Measurements from ENCODE around the gene ITGAE.
A peak's percentile ranks its signal among the peaks of the same experiment; 100 is the strongest.
"Not testable (repeated sequence)": the region's sequence is repeated elsewhere in the genome, so short reads cannot be mapped to it uniquely, and the experiment has no call there.

Gene ITGAE

GRCh38 chr17:3745071-3745470, 55.9 kb downstream of the ITGAE start:
- H3K4me1 ChIP-seq (ENCODE audit: control insufficient read depth, insufficient read depth, low read length, poor library complexity, severe bottlenecking), result peaks cover under 1% of the 10 kb centered on the region
- no peak overlapping the region for H3K4me3 ChIP-seq (ENCODE audit: extremely low read depth, insufficient read depth, low read length, poor library complexity, severe bottlenecking)
- H3K9me3 ChIP-seq (ENCODE audit: control insufficient read depth, low read length), result no peaks in the 10 kb centered on the region
- H3K36me3 ChIP-seq (ENCODE audit: control insufficient read depth, insufficient read depth, low read length), result no peaks in the 10 kb centered on the region
- H3K27ac ChIP-seq (ENCODE audit: low read depth, low read length, severe bottlenecking), result no peak overlapping the region
- 91 to 96% methylated on average over 4 to 7 of the region's 10 CpGs for WGBS, 2 experiments (ENCODE audit: insufficient coverage in 2 of 2)

GRCh38 chr17:3744014-3744413, 57.0 kb downstream of the ITGAE start:
- peaks cover 3% of the 10 kb centered on the region for H3K4me1 ChIP-seq (ENCODE audit: control insufficient read depth, insufficient read depth, low read length, poor library complexity, severe bottlenecking)
- WGBS, 2 experiments (ENCODE audit: insufficient coverage in 2 of 2), result 67% methylated on average over 1 of the region's 3 CpGs; no CpG with 5 or more reads in 1 of the 2 experiments
- H3K36me3 ChIP-seq (ENCODE audit: control insufficient read depth, insufficient read depth, low read length), result no peaks in the 10 kb centered on the region
- no peak overlapping the region for H3K4me3 ChIP-seq (ENCODE audit: extremely low read depth, insufficient read depth, low read length, poor library complexity, severe bottlenecking)
- no peak overlapping the region for H3K27ac ChIP-seq (ENCODE audit: low read depth, low read length, severe bottlenecking)
- no peaks in the 10 kb centered on the region for H3K9me3 ChIP-seq (ENCODE audit: control insufficient read depth, low read length)

- H3K27ac ChIP-seq (ENCODE audit: low read depth, low read length, severe bottlenecking), result no peak overlapping the region
- no peaks in the 10 kb centered on the region for H3K36me3 ChIP-seq (ENCODE audit: control insufficient read depth, insufficient read depth, low read length)
- H3K4me1 ChIP-seq (ENCODE audit: control insufficient read depth, insufficient read depth, low read length, poor library complexity, severe bottlenecking), result peaks cover 15% of the 10 kb centered on the region
- WGBS, 2 experiments (ENCODE audit: insufficient coverage in 2 of 2), result 78 to 81% methylated on average over 5 to 13 of the region's 14 CpGs
- H3K4me3 ChIP-seq (ENCODE audit: extremely low read depth, insufficient read depth, low read length, poor library complexity, severe bottlenecking), result no peak overlapping the region
- H3K9me3 ChIP-seq (ENCODE audit: control insufficient read depth, low read length), result no peaks in the 10 kb centered on the region
Observed at GRCh38 chr17:3740611-3741073, 60.3 kb downstream of the ITGAE start.

GRCh38 chr17:3739422-3740124, 61.4 kb downstream of the ITGAE start:
- H3K27ac ChIP-seq (ENCODE audit: low read depth, low read length, severe bottlenecking), result no peak overlapping the region
- peaks cover 15% of the 10 kb centered on the region for H3K4me1 ChIP-seq (ENCODE audit: control insufficient read depth, insufficient read depth, low read length, poor library complexity, severe bottlenecking)
- no peaks in the 10 kb centered on the region for H3K36me3 ChIP-seq (ENCODE audit: control insufficient read depth, insufficient read depth, low read length)
- 84 to 91% methylated on average over 16 of the region's 16 CpGs for WGBS, 2 experiments (ENCODE audit: insufficient coverage in 2 of 2)
- no peak overlapping the region for H3K4me3 ChIP-seq (ENCODE audit: extremely low read depth, insufficient read depth, low read length, poor library complexity, severe bottlenecking)
- no peaks in the 10 kb centered on the region for H3K9me3 ChIP-seq (ENCODE audit: control insufficient read depth, low read length)

GRCh38 chr17:3738562-3739295, 62.3 kb downstream of the ITGAE start:
- Histone ChIP-seq H3K27ac (ENCODE audit: low read depth, low read length, severe bottlenecking) (no peak overlapping the region), H3K4me3 (ENCODE audit: extremely low read depth, insufficient read depth, low read length, poor library complexity, severe bottlenecking) (no peak overlapping the region), H3K9me3 (ENCODE audit: control insufficient read depth, low read length) (no peaks in the 10 kb centered on the region), H3K4me1 (ENCODE audit: control insufficient read depth, insufficient read depth, low read length, poor library complexity, severe bottlenecking) (peaks cover 15% of the 10 kb centered on the region), H3K36me3 (ENCODE audit: control insufficient read depth, insufficient read depth, low read length) (no peaks in the 10 kb centered on the region)
- WGBS, 2 experiments (ENCODE audit: insufficient coverage in 2 of 2), result 73 to 82% methylated on average over 12 to 13 of the region's 16 CpGs

GRCh38 chr17:3735515-3735914, 65.5 kb downstream of the ITGAE start:
- H3K4me1 ChIP-seq (ENCODE audit: control insufficient read depth, insufficient read depth, low read length, poor library complexity, severe bottlenecking), result peaks cover 20% of the 10 kb centered on the region
- H3K9me3 ChIP-seq (ENCODE audit: control insufficient read depth, low read length), result no peaks in the 10 kb centered on the region
- no peaks in the 10 kb centered on the region for H3K36me3 ChIP-seq (ENCODE audit: control insufficient read depth, insufficient read depth, low read length)
- H3K27ac ChIP-seq (ENCODE audit: low read depth, low read length, severe bottlenecking), result no peak overlapping the region
- WGBS, 2 experiments (ENCODE audit: insufficient coverage in 2 of 2), result 80 to 97% methylated on average over 7 to 8 of the region's 8 CpGs
- no peak overlapping the region for H3K4me3 ChIP-seq (ENCODE audit: extremely low read depth, insufficient read depth, low read length, poor library complexity, severe bottlenecking)

- not testable (repeated sequence) for H3K36me3 ChIP-seq (ENCODE audit: control insufficient read depth, insufficient read depth, low read length); H3K4me3 ChIP-seq (ENCODE audit: extremely low read depth, insufficient read depth, low read length, poor library complexity, severe bottlenecking); H3K9me3 ChIP-seq (ENCODE audit: control insufficient read depth, low read length); H3K27ac ChIP-seq (ENCODE audit: low read depth, low read length, severe bottlenecking)
- peaks cover 21% of the 10 kb centered on the region for H3K4me1 ChIP-seq (ENCODE audit: control insufficient read depth, insufficient read depth, low read length, poor library complexity, severe bottlenecking)
- WGBS, 2 experiments (ENCODE audit: insufficient coverage in 2 of 2), result 84 to 100% methylated on average over 8 to 10 of the region's 10 CpGs
Observed at GRCh38 chr17:3734911-3735276, 66.1 kb downstream of the ITGAE start.

- peaks cover 8% of the 10 kb centered on the region for H3K4me1 ChIP-seq (ENCODE audit: control insufficient read depth, insufficient read depth, low read length, poor library complexity, severe bottlenecking)
- no peak overlapping the region for H3K27ac ChIP-seq (ENCODE audit: low read depth, low read length, severe bottlenecking)
- no peak overlapping the region for H3K4me3 ChIP-seq (ENCODE audit: extremely low read depth, insufficient read depth, low read length, poor library complexity, severe bottlenecking)
- WGBS, 2 experiments (ENCODE audit: insufficient coverage in 2 of 2), result 69 to 70% methylated on average over 8 of the region's 9 CpGs
- H3K36me3 ChIP-seq (ENCODE audit: control insufficient read depth, insufficient read depth, low read length), result peaks cover 14% of the 10 kb centered on the region
- no peaks in the 10 kb centered on the region for H3K9me3 ChIP-seq (ENCODE audit: control insufficient read depth, low read length)
Observed at GRCh38 chr17:3732210-3732621, 68.8 kb downstream of the ITGAE start.

GRCh38 chr17:3730881-3731429, 70.0 kb downstream of the ITGAE start:
- 43 to 51% methylated on average over 3 to 4 of the region's 9 CpGs for WGBS, 2 experiments (ENCODE audit: insufficient coverage in 2 of 2)

GRCh38 chr17:3729881-3730280, 71.1 kb downstream of the ITGAE start:
- 83 to 87% methylated on average over 4 of the region's 6 CpGs for WGBS, 2 experiments (ENCODE audit: insufficient coverage in 2 of 2)
- Histone ChIP-seq H3K4me1 (ENCODE audit: control insufficient read depth, insufficient read depth, low read length, poor library complexity, severe bottlenecking) (peaks cover 17% of the 10 kb centered on the region), H3K4me3 (ENCODE audit: extremely low read depth, insufficient read depth, low read length, poor library complexity, severe bottlenecking) (no peak overlapping the region), H3K9me3 (ENCODE audit: control insufficient read depth, low read length) (no peaks in the 10 kb centered on the region), H3K36me3 (ENCODE audit: control insufficient read depth, insufficient read depth, low read length) (peaks cover 37% of the 10 kb centered on the region), H3K27ac (ENCODE audit: low read depth, low read length, severe bottlenecking) (no peak overlapping the region)

More at GRCh38 chr17:3730881-3731429, 70.0 kb downstream of the ITGAE start:
- Histone ChIP-seq H3K4me3 (ENCODE audit: extremely low read depth, insufficient read depth, low read length, poor library complexity, severe bottlenecking) (no peak overlapping the region), H3K4me1 (ENCODE audit: control insufficient read depth, insufficient read depth, low read length, poor library complexity, severe bottlenecking) (peaks cover 8% of the 10 kb centered on the region), H3K36me3 (ENCODE audit: control insufficient read depth, insufficient read depth, low read length) (peaks cover 27% of the 10 kb centered on the region), H3K9me3 (ENCODE audit: control insufficient read depth, low read length) (no peaks in the 10 kb centered on the region), H3K27ac (ENCODE audit: low read depth, low read length, severe bottlenecking) (peak overlapping the region; percentile 84)
